Parathyroid adenoma (tissue), 2 donors: ENCODE measurements around the gene GLIPR1.
"Not testable (repeated sequence)": the region's sequence is repeated elsewhere in the genome, so short reads cannot be mapped to it uniquely, and the experiment has no call there.

ENCODE experiments used
- H2AFZ ChIP-seq: fragments of 300-600 bp; sonication (generic); one replicate; pipeline ENCODE4 v1.7.0; 2017; ENCODE audit warnings: antibody characterized with exemption, mild to moderate bottlenecking
- H3K27ac ChIP-seq: fragments of 300-600 bp; sonication (generic); one replicate; pipeline ENCODE4 v1.7.0; 2017
- H3K27me3 ChIP-seq: fragments of 300-600 bp; sonication (generic); one replicate; pipeline ENCODE4 v1.7.0; 2017; ENCODE audit warnings: low read length; ENCODE audit not compliant: control insufficient read depth, insufficient read depth
- H3K36me3 ChIP-seq: fragments of 300-600 bp; sonication (generic); one replicate; pipeline ENCODE4 v1.7.0; 2017; ENCODE audit warnings: low read length; ENCODE audit not compliant: control insufficient read depth, insufficient read depth
- H3K4me1 ChIP-seq: fragments of 300-600 bp; sonication (generic); one replicate; pipeline ENCODE4 v1.7.0; 2017; ENCODE audit warnings: control low read depth
- H3K4me2 ChIP-seq: fragments of 300-600 bp; sonication (generic); one replicate; pipeline ENCODE4 v1.7.0; 2017; ENCODE audit warnings: low read length
- H3K4me3 ChIP-seq: fragments of 300-600 bp; sonication (generic); one replicate; pipeline ENCODE4 v1.7.0; 2017; ENCODE audit warnings: low read depth, low read length
- H3K79me2 ChIP-seq: fragments of 300-600 bp; sonication (generic); one replicate; pipeline ENCODE4 v1.7.0; 2017; ENCODE audit warnings: control low read depth
- H3K9ac ChIP-seq: fragments of 300-600 bp; sonication (generic); one replicate; pipeline ENCODE4 v1.7.0; 2017; ENCODE audit warnings: mild to moderate bottlenecking
- H3K9me3 ChIP-seq: fragments of 300-600 bp; sonication (generic); one replicate; pipeline ENCODE4 v1.7.0; 2017; ENCODE audit warnings: low read length; ENCODE audit not compliant: control insufficient read depth
- CTCF ChIP-seq: fragments of 300-600 bp; sonication (generic); IDR thresholded peaks from one replicate; pipeline ENCODE4 v1.7.0; 2017; ENCODE audit warnings: antibody characterized with exemption, mild to moderate bottlenecking
- donor health status: primary hyperparathyroidism.

The GLIPR1 gene

GRCh38 chr12:75446857-75447256, 33.7 kb upstream of the GLIPR1 start:
- Histone ChIP-seq H3K27me3 (no peaks in the 10 kb centered on the region), H3K27ac (no peak overlapping the region), H3K4me1 (no peaks in the 10 kb centered on the region), H3K79me2 (no peaks in the 10 kb centered on the region), H3K9me3 (no peaks in the 10 kb centered on the region), H3K9ac (no peak overlapping the region), H3K4me2 (no peak overlapping the region), H3K4me3 (no peak overlapping the region), H3K36me3 (no peaks in the 10 kb centered on the region), H2AFZ (no peak overlapping the region)
- no peak for TF ChIP-seq CTCF

- Histone ChIP-seq H3K4me1 (no peaks in the 10 kb centered on the region), H3K79me2 (no peaks in the 10 kb centered on the region), H3K9ac (no peak overlapping the region), H3K27ac (no peak overlapping the region), H3K36me3 (no peaks in the 10 kb centered on the region), H3K27me3 (no peaks in the 10 kb centered on the region), H3K9me3 (no peaks in the 10 kb centered on the region), H2AFZ (no peak overlapping the region), H3K4me2 (no peak overlapping the region), H3K4me3 (no peak overlapping the region)
- no peak for TF ChIP-seq CTCF
Measured at GRCh38 chr12:75447691-75448393, 32.7 kb upstream of the GLIPR1 start.

GRCh38 chr12:75452675-75453330, 27.8 kb upstream of the GLIPR1 start:
- Histone ChIP-seq H3K4me1 (no peaks in the 10 kb centered on the region), H3K27ac (no peak overlapping the region), H3K36me3 (no peaks in the 10 kb centered on the region), H3K27me3 (no peaks in the 10 kb centered on the region), H3K9me3 (no peaks in the 10 kb centered on the region), H2AFZ (no peak overlapping the region), H3K9ac (no peak overlapping the region), H3K4me3 (no peak overlapping the region), H3K79me2 (no peaks in the 10 kb centered on the region), H3K4me2 (no peak overlapping the region)
- no peak for TF ChIP-seq CTCF

GRCh38 chr12:75455839-75456238, 24.7 kb upstream of the GLIPR1 start:
- no peaks in the 10 kb centered on the region for H3K27me3 ChIP-seq
- no peaks in the 10 kb centered on the region for H3K36me3 ChIP-seq
- H2AFZ ChIP-seq, result no peak overlapping the region
- no peaks in the 10 kb centered on the region for H3K9me3 ChIP-seq
- no peaks in the 10 kb centered on the region for H3K4me1 ChIP-seq
- H3K4me2 ChIP-seq, result no peak overlapping the region
- no peak overlapping the region for H3K27ac ChIP-seq
- no peak for TF ChIP-seq CTCF
- no peaks in the 10 kb centered on the region for H3K79me2 ChIP-seq
- H3K4me3 ChIP-seq, result no peak overlapping the region
- no peak overlapping the region for H3K9ac ChIP-seq

GRCh38 chr12:75457191-75457590, 23.4 kb upstream of the GLIPR1 start:
- Histone ChIP-seq H3K27ac (no peak overlapping the region), H3K4me2 (no peak overlapping the region), H3K79me2 (no peaks in the 10 kb centered on the region), H2AFZ (no peak overlapping the region), H3K27me3 (no peaks in the 10 kb centered on the region), H3K36me3 (no peaks in the 10 kb centered on the region), H3K4me1 (no peaks in the 10 kb centered on the region), H3K9me3 (no peaks in the 10 kb centered on the region), H3K9ac (no peak overlapping the region), H3K4me3 (no peak overlapping the region)
- TF ChIP-seq CTCF, result no peak

GRCh38 chr12:75457866-75458265, 22.7 kb upstream of the GLIPR1 start:
- not testable (repeated sequence) for H3K36me3 ChIP-seq, H3K4me2 ChIP-seq, H3K79me2 ChIP-seq, H3K27ac ChIP-seq, H3K27me3 ChIP-seq, H3K4me3 ChIP-seq, H3K4me1 ChIP-seq, H2AFZ ChIP-seq, H3K9ac ChIP-seq, H3K9me3 ChIP-seq
